Panc1 (cell line): ENCODE data around the gene CCR9. TPM values are rescaled to one million over a fixed set of nuclear protein-coding genes. Genes with fewer than 3 reads are reported as not detected.

Experiments
- ATAC-seq: fragments of 200-7000 bp; cut with Tn5 transposase; 2 replicates; pipeline ENCODE4 v1.9.1; 2020; ENCODE audit warnings: mild to moderate bottlenecking, moderate library complexity
- BruUV-seq: library from RNA; stranded (reverse); fragments of 400-500 nt; replicated peaks from 2 replicates; lab custom pipeline; 2021; lab: Mats Ljungman, UMichigan
- CTCF ChIA-PET: fragments of 300-600 bp; sonication (Branson Sonifier 250); formaldehyde crosslinking; loops from one replicate; lab custom pipeline; 2022; ENCODE audit warnings: antibody characterized with exemption; lab: Charles Lee
- POLR2A ChIA-PET: fragments of 300-600 bp; sonication (Branson Sonifier 250); formaldehyde crosslinking; loops from one replicate; lab custom pipeline; 2022; ENCODE audit warnings: antibody characterized with exemption; lab: Charles Lee
- DNase-seq: peaks from one replicate; pipeline ENCODE4 v3.0.0-alpha.2; 2010; ENCODE audit warnings: low read depth, low spot score
- H3K27ac ChIP-seq: 2 replicates; pipeline ENCODE4 v1.5.1; 2011; ENCODE audit warnings: mild to moderate bottlenecking, low read length, inconsistent platforms
- H3K27me3 ChIP-seq: fragments of 200-500 bp; sonication (Bioruptor generic); 2 replicates; pipeline ENCODE4 v1.6.0; 2014; ENCODE audit warnings: low read length, inconsistent platforms; ENCODE audit not compliant: control insufficient read depth, insufficient read depth
- H3K36me3 ChIP-seq: fragments of 200-500 bp; sonication (Bioruptor generic); 2 replicates; pipeline ENCODE4 v1.5.1; 2014; ENCODE audit warnings: inconsistent platforms, mild to moderate bottlenecking, low read length, moderate library complexity; ENCODE audit not compliant: control insufficient read depth, insufficient read depth
- H3K4me1 ChIP-seq: 2 replicates; pipeline ENCODE4 v1.5.1; 2011; ENCODE audit warnings: inconsistent platforms, mild to moderate bottlenecking, low read length, moderate library complexity; ENCODE audit not compliant: control insufficient read depth, insufficient read depth
- H3K4me3 ChIP-seq, 2 experiments: 2 replicates each; pipeline ENCODE4 v1.5.1; 2011 to 2012; ENCODE audit warnings: low read depth in 2 of 2, low read length in 2 of 2, mild to moderate bottlenecking in 2 of 2, inconsistent platforms in 1 of 2, moderate library complexity in 1 of 2
- H3K9me3 ChIP-seq: fragments of 200-500 bp; sonication (Bioruptor generic); 2 replicates; pipeline ENCODE4 v1.5.1; 2014; ENCODE audit warnings: low read depth, mild to moderate bottlenecking, inconsistent platforms, low read length, moderate library complexity; ENCODE audit not compliant: control insufficient read depth, insufficient read depth
- CTCF ChIP-seq: fragments of 450-650 bp; IDR thresholded peaks from 2 replicates; pipeline ENCODE4 v1.5.1; 2017; ENCODE audit warnings: mild to moderate bottlenecking
- POLR2AphosphoS5 ChIP-seq: IDR thresholded peaks from 2 replicates; pipeline ENCODE4 v1.6.1; 2012; ENCODE audit warnings: mild to moderate bottlenecking, low read depth, low read length, moderate library complexity
- SIN3A ChIP-seq: IDR thresholded peaks from 2 replicates; pipeline ENCODE4 v1.6.1; 2012; ENCODE audit warnings: low read depth, mild to moderate bottlenecking, low read length, moderate library complexity, borderline replicate concordance; ENCODE audit not compliant: insufficient read depth
- TCF7L2 ChIP-seq: IDR thresholded peaks from 2 replicates; pipeline ENCODE4 v1.6.1; 2011; ENCODE audit warnings: mild to moderate bottlenecking, low read depth, low read length, inconsistent platforms
- in situ Hi-C: cut with HindIII; loops from 2 replicates; pipeline ENCODE4 v1.10.0; 2016; ENCODE audit warnings: low sequenced_read_pairs, low pct_unique_long_range_greater_than_20kb
- intact Hi-C: fragments of 100-400 bp; cut with micrococcal nuclease; formaldehyde crosslinking; loops from one replicate; pipeline ENCODE4 v1.10.0; 2022; ENCODE audit not compliant: unreplicated experiment
- total RNA-seq: library from RNA; stranded (reverse); gene quantifications from one replicate; pipeline ENCODE4 v1.2.1, GENCODE V29; 2021; ENCODE audit not compliant: unreplicated experiment
- TF ChIP-seq, protein P1 (sequence below), 2 experiments: IDR thresholded peaks; 2 replicates each; pipeline ENCODE4 v1.6.1; 2011 to 2012; ENCODE audit warnings: low read depth in 2 of 2, control low read depth in 1 of 2, low read length in 1 of 2, mild to moderate bottlenecking in 1 of 2, moderate library complexity in 1 of 2; ENCODE audit not compliant: insufficient read depth in 1 of 2

The CCR9 gene
- total RNA-seq, 1 experiment from 2014 or later, result not detected

GRCh38 chr3:45884368-45885201 is 1.8 kb upstream of the CCR9 start:
- Histone ChIP-seq H3K27ac (no peak overlapping the region), H3K4me3 (no peak overlapping the region), H3K27me3 (no peaks in the 10 kb centered on the region; the same call in 1 of the 2 replicates), H3K36me3 (no peaks in the 10 kb centered on the region), H3K4me1 (no peaks in the 10 kb centered on the region), H3K9me3 (no peaks in the 10 kb centered on the region)
- DNase-seq (no peak), ATAC-seq (no peak)
- in situ Hi-C loops (no loop called here), intact Hi-C loops (no loop called here)
- CTCF ChIA-PET, result no interaction called here
- BruUV-seq, result no TSS peak
- TF ChIP-seq CTCF, result no peak
- TF ChIP-seq, protein P1, sequence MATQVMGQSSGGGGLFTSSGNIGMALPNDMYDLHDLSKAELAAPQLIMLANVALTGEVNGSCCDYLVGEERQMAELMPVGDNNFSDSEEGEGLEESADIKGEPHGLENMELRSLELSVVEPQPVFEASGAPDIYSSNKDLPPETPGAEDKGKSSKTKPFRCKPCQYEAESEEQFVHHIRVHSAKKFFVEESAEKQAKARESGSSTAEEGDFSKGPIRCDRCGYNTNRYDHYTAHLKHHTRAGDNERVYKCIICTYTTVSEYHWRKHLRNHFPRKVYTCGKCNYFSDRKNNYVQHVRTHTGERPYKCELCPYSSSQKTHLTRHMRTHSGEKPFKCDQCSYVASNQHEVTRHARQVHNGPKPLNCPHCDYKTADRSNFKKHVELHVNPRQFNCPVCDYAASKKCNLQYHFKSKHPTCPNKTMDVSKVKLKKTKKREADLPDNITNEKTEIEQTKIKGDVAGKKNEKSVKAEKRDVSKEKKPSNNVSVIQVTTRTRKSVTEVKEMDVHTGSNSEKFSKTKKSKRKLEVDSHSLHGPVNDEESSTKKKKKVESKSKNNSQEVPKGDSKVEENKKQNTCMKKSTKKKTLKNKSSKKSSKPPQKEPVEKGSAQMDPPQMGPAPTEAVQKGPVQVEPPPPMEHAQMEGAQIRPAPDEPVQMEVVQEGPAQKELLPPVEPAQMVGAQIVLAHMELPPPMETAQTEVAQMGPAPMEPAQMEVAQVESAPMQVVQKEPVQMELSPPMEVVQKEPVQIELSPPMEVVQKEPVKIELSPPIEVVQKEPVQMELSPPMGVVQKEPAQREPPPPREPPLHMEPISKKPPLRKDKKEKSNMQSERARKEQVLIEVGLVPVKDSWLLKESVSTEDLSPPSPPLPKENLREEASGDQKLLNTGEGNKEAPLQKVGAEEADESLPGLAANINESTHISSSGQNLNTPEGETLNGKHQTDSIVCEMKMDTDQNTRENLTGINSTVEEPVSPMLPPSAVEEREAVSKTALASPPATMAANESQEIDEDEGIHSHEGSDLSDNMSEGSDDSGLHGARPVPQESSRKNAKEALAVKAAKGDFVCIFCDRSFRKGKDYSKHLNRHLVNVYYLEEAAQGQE (IDR thresholded peaks at IDR 0.05; ENCODE audit: insufficient read depth in 1 of 2, low read depth in 2 of 2, low read length in 1 of 2), result no peak
- no peak for TF ChIP-seq POLR2AphosphoS5
- no peak for TF ChIP-seq SIN3A
- TF ChIP-seq TCF7L2, result no peak
- POLR2A ChIA-PET, result no interaction called here

GRCh38 chr3:45887285-45887684 is 942 bp downstream of the CCR9 start:
- Histone ChIP-seq H3K4me3 (no peak overlapping the region), H3K9me3 (no peaks in the 10 kb centered on the region), H3K4me1 (no peaks in the 10 kb centered on the region), H3K27ac (no peak overlapping the region), H3K27me3 (peaks cover 2% of the 10 kb centered on the region), H3K36me3 (no peaks in the 10 kb centered on the region)
- BruUV-seq, result no TSS peak
- ATAC-seq, result no peak
- TF ChIP-seq, protein P1 (IDR thresholded peaks at IDR 0.05; ENCODE audit: insufficient read depth in 1 of 2, low read depth in 2 of 2, low read length in 1 of 2), result no peak
- TF ChIP-seq SIN3A (no peak), TCF7L2 (no peak), POLR2AphosphoS5 (no peak), CTCF (no peak)
- in situ Hi-C loops (no loop called here), intact Hi-C loops (no loop called here)
- DNase-seq, result no peak
- ChIA-PET POLR2A (no interaction called here), CTCF (no interaction called here)
